Transverse colon (tissue), 4 donors: ENCODE measurements around the gene SEL1L3. TPM values are rescaled to one million over a fixed set of nuclear protein-coding genes. Genes with fewer than 3 reads are reported as not detected.

Source experiments
- DNase-seq: peaks from one replicate; pipeline ENCODE4 v3.0.0-alpha.2; 2019
- H3K27ac ChIP-seq, 4 donors: fragments of 200-600 bp; sonication (generic); 2 replicates each; pipeline ENCODE4 v1.5.1; 2016 to 2018; ENCODE audit warnings: inconsistent platforms in 4 of 4
- H3K27me3 ChIP-seq: fragments of 200-600 bp; sonication (generic); 2 replicates; pipeline ENCODE4 v1.5.1; 2017; ENCODE audit warnings: inconsistent platforms
- H3K36me3 ChIP-seq, 4 donors: fragments of 200-600 bp; sonication (generic); 2 replicates each; pipeline ENCODE4 v1.5.1; 2017 to 2019; ENCODE audit warnings: inconsistent platforms in 4 of 4
- H3K4me1 ChIP-seq, 4 donors: fragments of 200-600 bp; sonication (generic); 2 replicates each; pipeline ENCODE4 v1.5.1; 2017 to 2020; ENCODE audit warnings: inconsistent platforms in 4 of 4
- H3K4me3 ChIP-seq, 4 donors: fragments of 200-600 bp; sonication (generic); 1 replicate in 1 of 4; 2 replicates in 3 of 4; pipeline versions ENCODE4 v1.5.1 to v1.6.1; 2017 to 2019; ENCODE audit warnings: inconsistent platforms in 4 of 4
- H3K9me3 ChIP-seq, 2 donors: fragments of 200-600 bp; sonication (generic); 2 replicates each; pipeline ENCODE4 v1.5.1; 2017 to 2019; ENCODE audit warnings: inconsistent platforms in 2 of 2
- EP300 ChIP-seq: sonication (generic); formaldehyde crosslinking; IDR thresholded peaks from one replicate; pipeline ENCODE4 v1.6.1; 2017; ENCODE audit warnings: antibody characterized with exemption, low read depth
- POLR2A ChIP-seq: fragments of 450-650 bp; IDR thresholded peaks from one replicate; pipeline ENCODE4 v1.6.1; 2016; ENCODE audit warnings: antibody characterized with exemption, mild to moderate bottlenecking, moderate library complexity
- POLR2AphosphoS5 ChIP-seq, 3 donors: sonication (generic); formaldehyde crosslinking; IDR thresholded peaks; one replicate each; pipeline ENCODE4 v1.6.1; 2016; ENCODE audit warnings: antibody characterized with exemption in 3 of 3
- WGBS, 2 donors: methylation state at CpG; one replicate each; pipeline ENCODE4 v1.1.5; 2018; ENCODE audit warnings: low coverage in 1 of 2; 5-methylcytosine and 5-hydroxymethylcytosine counted together
- in situ Hi-C, 4 donors: fragments of 200-750 bp; cut with MboI; loops; one replicate each; pipeline versions ENCODE4 v1.15.0 to v1.15.1; 2017; ENCODE audit warnings: low sequenced_read_pairs in 3 of 4, low pct_ligation_motif_present in 1 of 4, low pct_unique_long_range_greater_than_20kb in 1 of 4
- intact Hi-C: fragments of 100-400 bp; cut with DNase I; formaldehyde crosslinking; loops from one replicate; pipeline ENCODE4 v1.15.1; 2023; ENCODE audit warnings: low total_unique reads
- total RNA-seq, 4 donors: library from RNA; depleted of rRNA; stranded (reverse); fragments of >200 nt; gene quantifications; one replicate each; pipeline ENCODE4 v1.1.0, GENCODE V29; 2016
- TF ChIP-seq, protein P1 (sequence below), 5 experiments: fragments of 200-600 bp in 3 of 5; fragments of 450-650 bp in 2 of 5; sonication (generic) in 3 of 5; IDR thresholded peaks; 1 replicate in 2 of 5; 2 replicates in 3 of 5; pipeline ENCODE4 v1.5.1; 2016 to 2017; ENCODE audit warnings: antibody characterized with exemption in 5 of 5, inconsistent platforms in 3 of 5, mild to moderate bottlenecking in 2 of 5, moderate library complexity in 1 of 5

SEL1L3 gene
- total RNA-seq, 4 donors from 2014 or later, result 51.3 to 128 (median 98.3) TPM

GRCh38 chr4:25771672-25772071, 91.1 kb downstream of the SEL1L3 start:
- TF ChIP-seq, protein P1, sequence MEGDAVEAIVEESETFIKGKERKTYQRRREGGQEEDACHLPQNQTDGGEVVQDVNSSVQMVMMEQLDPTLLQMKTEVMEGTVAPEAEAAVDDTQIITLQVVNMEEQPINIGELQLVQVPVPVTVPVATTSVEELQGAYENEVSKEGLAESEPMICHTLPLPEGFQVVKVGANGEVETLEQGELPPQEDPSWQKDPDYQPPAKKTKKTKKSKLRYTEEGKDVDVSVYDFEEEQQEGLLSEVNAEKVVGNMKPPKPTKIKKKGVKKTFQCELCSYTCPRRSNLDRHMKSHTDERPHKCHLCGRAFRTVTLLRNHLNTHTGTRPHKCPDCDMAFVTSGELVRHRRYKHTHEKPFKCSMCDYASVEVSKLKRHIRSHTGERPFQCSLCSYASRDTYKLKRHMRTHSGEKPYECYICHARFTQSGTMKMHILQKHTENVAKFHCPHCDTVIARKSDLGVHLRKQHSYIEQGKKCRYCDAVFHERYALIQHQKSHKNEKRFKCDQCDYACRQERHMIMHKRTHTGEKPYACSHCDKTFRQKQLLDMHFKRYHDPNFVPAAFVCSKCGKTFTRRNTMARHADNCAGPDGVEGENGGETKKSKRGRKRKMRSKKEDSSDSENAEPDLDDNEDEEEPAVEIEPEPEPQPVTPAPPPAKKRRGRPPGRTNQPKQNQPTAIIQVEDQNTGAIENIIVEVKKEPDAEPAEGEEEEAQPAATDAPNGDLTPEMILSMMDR (IDR thresholded peaks at IDR 0.05), result no peak
- no peak for TF ChIP-seq POLR2AphosphoS5 (IDR thresholded peaks at IDR 0.05)
- TF ChIP-seq EP300, result no peak
- no peak for TF ChIP-seq POLR2A
- H3K36me3 ChIP-seq, result peaks cover 0 to 7% (median 0%) of the 10 kb centered on the region in 4 donors
- H3K4me1 ChIP-seq, result no peaks in the 10 kb centered on the region
- WGBS, 2 donors, result 74 to 78% methylated on average over 4 of the region's 4 CpGs
- H3K9me3 ChIP-seq, result no peaks in the 10 kb centered on the region
- no peaks in the 10 kb centered on the region for H3K27me3 ChIP-seq
- no peak for DNase-seq
- no peak overlapping the region for H3K4me3 ChIP-seq
- in situ Hi-C loops (loop anchor here in 1 of 4 donors (25.0 kb wide), 1 partner anchor 334 kb away; no protein-coding TSS in a partner anchor), intact Hi-C loops (no loop called here)
- H3K27ac ChIP-seq, result no peak overlapping the region

GRCh38 chr4:25770847-25771246, 91.9 kb downstream of the SEL1L3 start:
- H3K27ac ChIP-seq, result no peak overlapping the region
- no peak for DNase-seq
- no peaks in the 10 kb centered on the region for H3K9me3 ChIP-seq
- no peaks in the 10 kb centered on the region for H3K4me1 ChIP-seq
- H3K27me3 ChIP-seq, result no peaks in the 10 kb centered on the region
- H3K36me3 ChIP-seq, result peaks cover 0 to 5% (median 0%) of the 10 kb centered on the region in 4 donors
- WGBS, 2 donors, result 74 to 88% methylated on average over 1 of the region's 1 CpG
- TF ChIP-seq POLR2AphosphoS5 (IDR thresholded peaks at IDR 0.05) (no peak), EP300 (no peak), POLR2A (no peak)
- TF ChIP-seq, protein P1 (IDR thresholded peaks at IDR 0.05), result no peak
- in situ Hi-C loops, result loop anchor here in 1 of 4 donors (25.0 kb wide), 1 partner anchor 334 kb away; no protein-coding TSS in a partner anchor
- no peak overlapping the region for H3K4me3 ChIP-seq
- intact Hi-C loops, result no loop called here

GRCh38 chr4:25769251-25769650, 93.5 kb downstream of the SEL1L3 start:
- Histone ChIP-seq H3K9me3 (no peaks in the 10 kb centered on the region), H3K4me3 (no peak overlapping the region), H3K36me3 (peaks cover 0 to 19% (median 0%) of the 10 kb centered on the region in 4 donors), H3K4me1 (no peaks in the 10 kb centered on the region), H3K27ac (no peak overlapping the region), H3K27me3 (no peaks in the 10 kb centered on the region)
- DNase-seq, result no peak
- TF ChIP-seq, protein P1 (IDR thresholded peaks at IDR 0.05), result no peak
- no peak for TF ChIP-seq POLR2AphosphoS5 (IDR thresholded peaks at IDR 0.05)
- no peak for TF ChIP-seq POLR2A
- TF ChIP-seq EP300, result no peak
- intact Hi-C loops, result no loop called here
- WGBS, 2 donors, result 70% methylated on average over 4 of the region's 4 CpGs; no CpG with 5 or more reads in 1 of the 2 donors
- in situ Hi-C loops, result loop anchor here in 1 of 4 donors (25.0 kb wide), 1 partner anchor 332 kb away; no protein-coding TSS in a partner anchor

DNA sequence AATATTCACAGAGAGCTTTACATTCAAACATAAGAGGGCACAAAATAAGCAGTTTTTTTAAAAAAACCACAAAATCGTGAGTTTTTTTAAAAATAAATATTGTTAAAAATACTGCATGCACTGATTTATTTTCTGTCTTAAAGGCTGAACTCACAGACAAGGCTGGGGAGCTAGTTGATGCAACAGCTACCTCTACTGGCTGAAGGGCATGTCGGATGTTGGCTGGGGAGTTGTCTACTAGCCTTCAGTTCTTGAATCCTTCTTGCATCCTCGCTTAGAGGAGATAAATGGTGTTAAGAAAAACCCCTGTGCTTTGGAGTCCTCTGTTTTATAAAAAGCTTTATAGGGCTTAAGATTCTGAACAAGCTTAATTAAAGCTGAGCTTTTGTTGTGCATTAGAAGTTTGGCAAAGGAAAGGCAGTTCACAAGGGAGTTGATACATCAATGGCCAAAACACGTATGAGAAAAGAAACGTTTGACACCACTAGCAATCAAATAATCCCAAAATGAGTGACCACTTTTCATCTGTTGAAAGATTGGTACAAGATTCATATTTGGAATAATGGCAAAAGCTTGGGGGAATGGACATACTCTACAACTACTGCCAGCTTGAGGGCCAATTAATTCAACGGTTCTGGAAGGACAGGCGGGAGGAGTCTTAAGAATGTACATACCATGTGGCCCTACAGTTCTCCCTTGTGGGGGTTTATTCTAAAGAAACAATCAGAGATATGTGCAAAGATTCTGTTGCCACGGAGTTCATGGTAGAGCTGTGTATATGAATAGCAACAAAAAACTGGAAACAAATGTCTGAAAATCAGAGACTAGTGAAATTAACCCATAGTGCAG, 94.7 kb downstream of the SEL1L3 start:
- Histone ChIP-seq H3K4me3 (no peak overlapping the region), H3K36me3 (peaks cover 0 to 23% (median 0%) of the 10 kb centered on the region in 4 donors), H3K27me3 (no peaks in the 10 kb centered on the region), H3K27ac (no peak overlapping the region), H3K4me1 (no peaks in the 10 kb centered on the region), H3K9me3 (no peaks in the 10 kb centered on the region)
- intact Hi-C loops (no loop called here), in situ Hi-C loops (loop anchor here in 1 of 4 donors (25.0 kb wide), 1 partner anchor 331 kb away; no protein-coding TSS in a partner anchor)
- DNase-seq, result peak; percentile 37
- WGBS, 2 donors, result 50 to 56% methylated on average over 7 to 8 of the region's 8 CpGs
- TF ChIP-seq, protein P1 (IDR thresholded peaks at IDR 0.05), result peak; percentile 48 to 66 (median 58)
- TF ChIP-seq EP300, result no peak
- no peak for TF ChIP-seq POLR2AphosphoS5 (IDR thresholded peaks at IDR 0.05)
